HG03378 (cell line): Measurements from ENCODE around the gene IGFBP6.
"Not testable (repeated sequence)": the region's sequence is repeated elsewhere in the genome, so short reads cannot be mapped to it uniquely, and the experiment has no call there.

Source experiments
- ATAC-seq: cut with Tn5 transposase; IDR thresholded peaks from one replicate; pipeline ENCODE4 v1.9.1; 2021; ENCODE audit warnings: mild to moderate bottlenecking, moderate library complexity; ENCODE audit not compliant: unreplicated experiment

IGFBP6 gene

GRCh38 chr12:53094796-53095595, 2.5 kb upstream of the IGFBP6 start:
- not testable (repeated sequence) for ATAC-seq

DNA sequence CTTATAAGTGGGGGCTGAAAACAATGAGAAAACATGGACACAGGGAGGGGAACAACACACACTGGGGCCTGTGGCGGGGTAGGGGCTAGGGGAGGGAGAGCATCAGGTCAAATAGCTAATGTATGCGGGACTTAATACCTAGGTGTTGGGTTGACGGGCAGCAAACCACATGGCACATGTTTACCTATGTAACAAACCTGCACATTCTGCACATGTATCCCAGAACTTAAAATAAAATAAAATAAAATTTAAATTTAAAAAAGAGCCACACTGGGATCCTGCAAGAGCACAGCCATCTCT, 1.9 kb upstream of the IGFBP6 start:
- not testable (repeated sequence) for ATAC-seq

- ATAC-seq = no peak
Measured at GRCh38 chr12:53096089-53096741, 1.3 kb upstream of the IGFBP6 start.

DNA sequence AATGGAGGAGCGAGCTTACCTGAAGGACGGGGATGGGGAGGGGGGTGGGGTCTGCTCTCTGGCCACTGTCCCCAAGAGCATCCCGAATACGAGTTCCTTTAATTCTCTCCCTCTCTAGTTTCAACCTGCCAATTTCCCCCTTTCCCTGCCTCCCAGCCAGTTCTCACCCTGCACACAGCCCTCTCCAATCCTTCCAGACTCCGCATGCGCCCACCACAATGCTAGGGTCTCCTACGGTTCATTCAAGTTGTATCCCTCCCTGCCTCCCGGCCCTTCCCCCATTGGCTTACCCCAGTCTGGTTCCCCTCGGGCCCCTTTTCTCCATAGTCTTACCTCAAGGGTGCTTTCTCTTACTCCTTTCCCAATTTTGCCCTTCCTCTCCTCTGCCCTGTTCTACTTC, 708 bp upstream of the IGFBP6 start:
- ATAC-seq = no peak

DNA sequence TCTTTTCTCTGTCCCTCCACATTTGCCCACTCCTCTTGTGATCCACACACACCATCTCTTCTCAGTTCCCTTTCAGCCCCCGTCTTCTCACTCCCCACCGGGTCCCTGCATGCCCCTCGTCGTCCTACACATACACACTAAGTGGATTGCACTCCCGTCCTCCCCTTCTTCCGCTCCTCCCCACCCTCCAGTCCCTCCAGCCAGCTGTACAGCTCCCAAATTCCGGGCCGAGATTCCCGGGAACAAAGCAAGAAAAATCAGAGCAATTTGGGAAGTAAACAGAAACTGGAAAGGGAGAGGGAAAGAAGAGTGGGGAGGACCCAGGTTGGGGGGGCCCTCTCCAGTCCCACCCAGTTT, 282 bp upstream of the IGFBP6 start:
- no peak for ATAC-seq

GRCh38 chr12:53098354-53098981, 1.0 kb downstream of the IGFBP6 start:
- ATAC-seq = no peak

- no peak for ATAC-seq
Measured at GRCh38 chr12:53099071-53099882, 1.8 kb downstream of the IGFBP6 start.

DNA sequence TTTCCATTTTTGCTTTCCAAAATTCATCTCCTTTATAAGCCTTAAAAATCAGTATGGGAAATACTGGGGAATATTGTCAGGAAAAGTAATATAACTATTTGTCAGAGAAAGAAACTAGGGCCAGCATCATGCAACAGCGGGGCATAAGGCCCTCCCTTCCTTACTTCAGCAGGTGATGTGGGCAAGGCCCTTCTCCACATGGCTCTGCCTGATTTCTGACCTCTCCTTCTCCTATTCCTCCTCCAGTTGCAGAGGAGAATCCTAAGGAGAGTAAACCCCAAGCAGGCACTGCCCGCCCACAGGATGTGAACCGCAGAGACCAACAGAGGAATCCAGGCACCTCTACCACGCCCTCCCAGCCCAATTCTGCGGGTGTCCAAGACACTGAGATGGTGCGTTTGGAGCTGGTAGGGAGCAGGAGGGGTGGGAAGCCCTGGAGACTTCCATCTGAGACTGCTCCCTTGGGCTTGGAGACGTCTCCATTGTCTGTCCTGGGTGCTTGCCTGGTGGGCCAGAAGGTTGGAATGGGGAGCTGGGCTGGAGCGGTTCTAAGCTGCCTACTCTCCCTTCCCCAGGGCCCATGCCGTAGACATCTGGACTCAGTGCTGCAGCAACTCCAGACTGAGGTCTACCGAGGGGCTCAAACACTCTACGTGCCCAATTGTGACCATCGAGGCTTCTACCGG, 3.1 kb downstream of the IGFBP6 start:
- ATAC-seq = no peak

DNA sequence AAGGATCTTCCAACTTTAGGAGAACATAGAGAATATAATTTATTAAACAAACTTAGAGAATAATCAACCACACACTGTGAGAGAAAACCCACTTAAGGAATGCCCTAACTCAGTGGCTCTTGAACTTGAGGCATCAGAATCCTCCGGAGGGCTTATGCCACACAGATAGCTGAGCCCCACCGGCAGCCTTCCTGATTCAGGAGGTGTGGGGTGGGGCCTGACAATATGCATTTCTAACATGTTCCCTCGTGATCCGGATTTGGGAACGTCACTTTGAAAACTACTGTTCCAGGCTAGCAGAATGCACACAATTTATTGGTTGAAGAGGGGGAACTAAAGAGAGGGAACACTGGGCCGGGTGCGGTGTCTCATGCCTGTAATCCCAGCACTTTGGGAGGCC, 3.8 kb downstream of the IGFBP6 start:
- ATAC-seq = no peak

- no peak for ATAC-seq
Measured at GRCh38 chr12:53101931-53102781, 4.7 kb downstream of the IGFBP6 start.

DNA sequence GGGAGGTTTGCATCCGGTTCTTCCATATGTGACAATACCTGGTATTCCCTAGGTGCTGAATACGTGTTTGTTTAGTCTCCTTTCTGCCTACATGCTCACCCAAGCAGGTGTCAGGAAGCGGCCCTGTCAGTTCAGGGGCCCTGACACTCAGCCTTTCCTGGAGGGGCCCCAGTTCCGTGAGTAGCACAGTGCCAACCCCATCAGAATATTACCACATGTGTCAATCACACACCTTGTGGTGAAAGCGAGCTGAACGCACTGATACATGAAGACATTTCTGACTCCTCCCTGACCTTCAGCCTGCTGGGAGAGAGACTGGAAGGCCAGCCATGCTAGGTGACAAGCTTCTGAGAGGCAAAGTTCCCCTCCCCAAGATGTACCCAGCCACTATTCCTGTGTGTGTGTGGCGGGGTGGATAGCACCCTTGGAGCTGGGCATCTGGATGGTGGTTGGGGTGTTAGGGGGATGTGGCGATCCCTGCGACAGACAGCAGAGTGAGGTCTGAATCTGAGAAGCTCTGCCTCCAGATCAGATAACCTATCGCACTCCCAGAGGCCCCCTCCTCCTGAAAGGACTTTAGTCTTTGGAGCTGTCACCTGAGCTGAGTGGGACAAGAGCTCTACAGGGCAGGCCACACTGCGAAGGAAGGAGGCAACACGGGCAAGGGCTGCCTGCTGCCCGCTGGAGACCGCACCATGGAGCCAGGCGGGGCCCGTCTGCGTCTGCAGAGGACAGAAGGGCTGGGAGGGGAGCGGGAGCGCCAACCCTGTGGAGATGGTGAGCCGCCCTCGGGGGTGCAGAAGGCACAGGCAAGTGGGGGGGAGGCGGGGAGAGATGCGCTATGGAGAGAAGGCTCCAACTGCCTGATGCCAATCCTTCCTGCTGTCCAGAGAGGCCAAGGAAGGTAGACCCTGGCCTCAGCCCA, 5.7 kb downstream of the IGFBP6 start, which contains the start of gene SOAT2:
Gene SOAT2 (plus strand): TSS at position 604 of the 925 bp plus-strand sequence. CDS start 92 bp downstream, at position 696.
- ATAC-seq = no peak

DNA sequence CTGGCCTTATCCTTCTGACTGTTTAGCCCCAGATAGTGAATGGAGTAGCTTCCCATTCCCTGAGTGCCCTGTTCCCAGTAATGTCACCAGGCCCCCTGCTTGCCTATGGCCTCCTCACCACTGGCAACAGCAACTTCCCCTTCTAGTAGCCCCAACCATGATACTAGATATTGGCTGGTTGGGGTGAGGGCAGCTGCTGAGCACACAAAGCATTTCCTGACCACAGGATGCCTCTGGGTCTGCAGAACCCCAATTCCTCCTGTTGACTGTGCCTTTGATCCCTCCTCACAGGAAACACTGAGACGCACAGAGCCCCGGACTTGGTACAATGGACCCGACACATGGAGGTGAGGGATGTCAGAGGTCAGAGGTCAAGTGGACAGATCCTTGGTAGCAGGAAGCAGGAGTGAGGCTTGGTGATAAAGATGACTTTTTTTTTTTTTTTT, 6.4 kb downstream of the IGFBP6 start:
- no peak for ATAC-seq

GRCh38 chr12:53105256-53105655, 7.8 kb downstream of the IGFBP6 start:
- ATAC-seq = no peak

- no peak for ATAC-seq
Measured at GRCh38 chr12:53105712-53106439, 8.4 kb downstream of the IGFBP6 start.

DNA sequence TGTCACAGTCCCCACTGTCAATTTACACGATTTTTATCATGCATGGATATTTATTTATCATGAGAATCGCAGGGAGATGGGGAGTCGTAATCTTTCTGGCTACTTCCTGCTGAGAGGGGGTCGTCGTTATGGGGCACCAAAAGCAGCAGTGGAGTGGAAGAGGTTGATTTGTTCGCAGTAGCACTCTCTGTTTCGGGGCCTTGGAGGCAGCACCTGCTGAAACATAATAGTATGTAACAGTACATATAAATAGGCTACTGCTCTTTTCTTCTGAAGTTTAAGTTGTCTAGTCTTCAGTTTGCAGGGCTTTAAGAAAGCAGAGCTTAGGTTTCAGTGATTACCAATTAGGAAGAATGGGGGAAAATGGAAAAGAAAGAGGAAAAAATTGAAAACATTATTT, 9.7 kb downstream of the IGFBP6 start:
- no peak for ATAC-seq

DNA sequence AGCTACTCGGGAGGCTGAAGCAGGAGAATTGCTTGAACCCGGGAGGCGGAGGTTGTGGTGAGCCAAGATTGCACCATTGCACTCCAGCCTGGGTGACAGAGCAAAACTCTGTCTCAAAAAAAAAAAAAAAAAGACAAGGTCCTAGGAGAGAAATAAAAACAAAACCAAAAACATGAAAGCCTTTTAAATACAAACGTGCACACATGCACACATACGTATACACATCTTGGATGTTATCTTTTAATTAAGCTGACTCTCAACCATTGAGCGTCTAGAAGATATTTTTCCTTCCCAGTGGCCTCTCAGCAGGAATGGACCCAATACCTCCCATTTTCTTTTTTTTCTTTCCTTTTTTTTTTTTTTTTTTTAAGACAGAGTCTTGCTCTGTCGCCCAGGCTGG, 15.0 kb downstream of the IGFBP6 start:
- not testable (repeated sequence) for ATAC-seq

- ATAC-seq = no peak
Measured at GRCh38 chr12:53113136-53113705, 15.8 kb downstream of the IGFBP6 start.

- ATAC-seq = no peak
Measured at GRCh38 chr12:53113951-53114350, 16.5 kb downstream of the IGFBP6 start.
